HG03045 (cell line): ENCODE measurements around the gene ZDHHC8.

Source experiments
- ATAC-seq: cut with Tn5 transposase; IDR thresholded peaks from one replicate; pipeline ENCODE4 v1.9.1; 2021; ENCODE audit warnings: mild to moderate bottlenecking, moderate library complexity; ENCODE audit not compliant: unreplicated experiment

Gene ZDHHC8

GRCh38 chr22:20113551-20114310 lies 17.9 kb upstream of the ZDHHC8 start:
- ATAC-seq = no peak

DNA sequence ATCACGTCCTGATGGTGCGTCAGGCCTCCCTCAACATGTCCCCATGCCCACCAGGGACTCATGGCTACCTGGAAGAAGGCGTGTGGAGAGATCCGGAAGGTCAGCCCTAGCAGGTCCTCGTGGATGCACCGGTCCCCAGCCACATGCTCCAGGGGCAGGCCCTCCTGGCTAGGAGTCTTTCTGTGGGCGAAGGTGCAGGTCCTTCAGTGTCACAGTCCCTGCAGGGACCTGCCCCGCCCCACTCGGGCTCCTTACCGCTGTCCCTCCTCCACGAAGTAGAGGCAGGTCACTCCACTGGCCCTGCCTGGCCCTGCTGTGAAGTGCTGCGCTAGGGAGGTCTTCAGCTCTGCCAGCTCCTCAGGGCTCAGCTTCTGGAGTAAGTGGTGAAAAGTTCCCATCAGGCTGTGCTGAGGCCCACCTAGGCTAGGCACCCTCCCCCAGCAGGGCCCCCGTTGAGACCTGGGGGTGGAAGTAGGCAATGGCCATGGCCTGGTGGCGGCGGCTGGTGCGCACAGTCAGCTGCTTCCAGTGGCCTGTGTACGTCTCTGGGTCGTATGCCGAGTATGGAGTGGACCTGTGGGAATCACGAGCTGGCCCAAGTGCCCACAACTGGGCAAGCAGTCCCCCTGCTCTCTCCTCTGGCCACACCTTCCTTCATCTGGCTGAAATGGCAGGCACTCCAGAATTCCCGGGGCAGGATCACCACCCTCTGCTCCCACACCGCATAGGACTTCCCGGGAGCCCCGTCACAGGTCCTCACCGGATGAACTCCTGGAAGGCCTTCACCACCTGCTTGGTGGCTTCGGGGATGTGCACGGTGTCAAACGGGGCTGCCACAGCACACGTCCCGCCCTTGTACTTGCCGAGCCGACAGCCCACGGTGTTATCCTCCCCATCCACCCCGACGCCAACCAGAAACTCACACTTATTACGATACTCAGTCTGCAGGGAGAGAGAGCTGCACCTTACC lies 16.8 kb upstream of the ZDHHC8 start:
- no peak for ATAC-seq

DNA sequence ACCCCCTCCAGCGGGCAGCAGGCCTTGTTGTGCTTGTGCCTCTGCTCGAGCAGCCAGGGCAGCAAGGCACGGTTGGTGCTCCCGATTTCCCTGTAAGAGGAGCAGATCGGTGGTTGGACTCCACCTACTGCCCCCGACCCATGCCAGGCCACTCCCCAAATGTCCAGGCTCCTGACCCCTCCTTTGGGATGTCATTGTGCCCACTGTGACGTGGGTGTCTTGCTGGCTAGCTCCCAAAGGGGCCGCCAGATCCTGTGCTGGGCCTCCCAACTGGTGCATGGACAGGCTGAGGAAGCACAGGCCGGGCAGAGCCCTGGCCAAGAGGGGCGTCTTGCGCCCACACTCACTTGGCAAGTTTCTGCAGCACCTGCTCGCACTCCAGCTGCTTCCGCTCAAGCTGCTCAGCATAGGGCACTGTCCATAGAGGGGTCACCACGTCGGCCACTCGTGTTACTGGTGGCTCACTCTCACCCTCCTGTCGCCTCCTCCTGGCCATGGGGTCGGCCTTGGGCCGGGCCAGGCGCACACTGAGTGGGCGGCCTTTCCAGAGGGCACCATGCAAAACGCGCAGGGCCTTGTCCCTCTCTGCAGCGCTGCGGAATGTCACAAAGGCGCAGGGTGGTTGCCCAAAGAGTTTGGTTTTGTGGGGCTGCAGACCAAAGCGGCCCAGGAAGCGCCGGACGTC lies 15.8 kb upstream of the ZDHHC8 start, which contains the start of gene RANBP1:
TSS of gene RANBP1 (plus strand) at position 414 of the 685 bp plus-strand sequence. CDS start at position 495, 81 bp downstream.
- ATAC-seq = no peak

DNA sequence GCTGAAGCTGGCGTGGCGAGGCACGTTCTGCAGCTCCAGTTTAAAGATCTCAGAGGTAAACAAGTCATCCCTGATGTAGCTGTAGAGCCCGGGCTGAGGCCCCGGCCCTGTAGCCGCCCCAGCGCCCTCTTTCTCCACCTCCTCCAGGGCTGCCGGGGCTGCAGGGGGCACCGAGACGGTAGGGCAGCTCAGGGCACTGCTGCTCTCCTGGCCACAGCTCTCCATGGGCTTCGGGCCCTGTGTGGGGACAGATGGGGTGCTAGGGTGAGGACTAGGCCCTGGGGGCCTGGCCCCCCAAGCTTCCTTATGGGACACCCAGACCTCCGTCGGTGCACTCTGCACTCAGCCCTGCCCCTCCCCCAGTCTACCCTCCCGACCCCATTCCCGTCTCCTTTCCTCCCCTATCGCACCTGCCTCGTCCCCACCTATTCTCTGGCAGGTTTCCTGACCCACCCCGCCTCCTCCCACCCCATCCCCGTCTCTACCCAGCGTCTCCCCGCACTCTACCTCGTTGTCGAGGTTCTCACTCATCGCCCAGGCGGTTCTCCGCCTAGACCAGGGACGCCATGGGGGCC lies 15.1 kb upstream of the ZDHHC8 start:
- ATAC-seq = no peak

- peak; percentile 75 for ATAC-seq
Measured at GRCh38 chr22:20116951-20117632, 14.5 kb upstream of the ZDHHC8 start, which contains the start of gene TRMT2A. TRMT2A (minus strand) TSS chr22:20117226; CDS start chr22:20116906, 320 bp downstream.

GRCh38 chr22:20117633-20118299 lies 13.8 kb upstream of the ZDHHC8 start:
- peak; percentile 20 for ATAC-seq

- no peak for ATAC-seq
Measured at GRCh38 chr22:20118300-20119020, 13.1 kb upstream of the ZDHHC8 start.

DNA sequence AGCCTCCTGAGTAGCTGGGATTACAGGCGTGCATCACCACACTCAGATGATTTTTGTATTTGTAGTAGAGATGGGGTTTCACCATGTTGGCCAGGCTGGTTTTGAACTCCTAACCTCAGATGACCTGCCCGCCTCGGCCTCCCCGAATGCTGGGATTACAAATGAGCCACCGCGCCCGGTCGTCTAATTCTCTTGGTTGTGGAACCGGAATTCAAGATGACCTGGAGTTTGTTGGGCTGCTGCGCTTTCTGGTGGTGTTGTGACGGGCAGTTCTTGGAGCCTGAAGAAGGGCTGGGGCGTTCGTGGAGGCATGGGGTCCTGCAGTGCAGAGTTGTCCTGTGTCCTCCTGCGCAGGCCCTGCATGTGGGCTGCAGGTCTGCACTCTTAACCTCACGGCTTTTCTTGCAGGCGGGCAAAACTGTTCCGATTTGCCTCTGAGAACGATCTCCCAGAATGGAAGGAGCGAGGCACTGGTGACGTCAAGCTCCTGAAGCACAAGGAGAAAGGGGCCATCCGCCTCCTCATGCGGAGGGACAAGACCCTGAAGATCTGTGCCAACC lies 9.7 kb upstream of the ZDHHC8 start:
- no peak for ATAC-seq

DNA sequence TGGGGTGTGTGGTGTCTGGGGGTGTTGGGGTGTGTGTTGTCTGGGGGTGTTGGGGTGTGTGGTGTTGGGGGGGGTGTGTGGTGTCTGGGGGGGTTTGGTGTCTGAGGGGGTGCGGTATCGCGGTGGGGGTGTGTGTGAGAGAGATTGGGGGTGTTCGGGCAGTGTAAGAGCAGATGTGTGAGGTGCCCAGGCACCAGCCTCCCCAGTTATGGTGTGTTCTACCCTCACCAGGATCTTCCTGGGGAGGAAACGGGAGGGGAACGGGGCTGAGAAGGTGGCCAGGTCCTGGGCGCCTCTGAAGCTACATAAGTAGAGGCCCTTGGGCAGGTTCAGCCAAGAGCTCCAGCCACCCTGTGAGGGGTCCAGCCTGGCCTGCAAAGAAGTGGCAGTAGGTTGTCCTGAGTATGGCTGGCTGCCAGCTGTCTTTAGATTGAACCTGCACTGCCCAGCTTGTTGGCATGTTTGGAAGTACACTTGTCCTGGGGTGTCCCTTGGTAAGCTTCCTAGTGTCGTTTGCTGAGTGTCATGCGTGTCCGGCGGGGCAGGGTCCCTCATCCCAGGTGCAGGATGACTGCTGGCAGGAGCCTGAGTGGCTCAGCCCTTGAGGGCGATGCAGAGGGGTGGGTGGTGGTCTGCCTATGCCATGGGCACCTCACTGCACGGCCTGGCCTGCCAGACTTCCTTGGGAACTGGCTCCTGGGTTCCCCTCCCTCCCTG lies 8.1 kb upstream of the ZDHHC8 start:
- no peak for ATAC-seq

DNA sequence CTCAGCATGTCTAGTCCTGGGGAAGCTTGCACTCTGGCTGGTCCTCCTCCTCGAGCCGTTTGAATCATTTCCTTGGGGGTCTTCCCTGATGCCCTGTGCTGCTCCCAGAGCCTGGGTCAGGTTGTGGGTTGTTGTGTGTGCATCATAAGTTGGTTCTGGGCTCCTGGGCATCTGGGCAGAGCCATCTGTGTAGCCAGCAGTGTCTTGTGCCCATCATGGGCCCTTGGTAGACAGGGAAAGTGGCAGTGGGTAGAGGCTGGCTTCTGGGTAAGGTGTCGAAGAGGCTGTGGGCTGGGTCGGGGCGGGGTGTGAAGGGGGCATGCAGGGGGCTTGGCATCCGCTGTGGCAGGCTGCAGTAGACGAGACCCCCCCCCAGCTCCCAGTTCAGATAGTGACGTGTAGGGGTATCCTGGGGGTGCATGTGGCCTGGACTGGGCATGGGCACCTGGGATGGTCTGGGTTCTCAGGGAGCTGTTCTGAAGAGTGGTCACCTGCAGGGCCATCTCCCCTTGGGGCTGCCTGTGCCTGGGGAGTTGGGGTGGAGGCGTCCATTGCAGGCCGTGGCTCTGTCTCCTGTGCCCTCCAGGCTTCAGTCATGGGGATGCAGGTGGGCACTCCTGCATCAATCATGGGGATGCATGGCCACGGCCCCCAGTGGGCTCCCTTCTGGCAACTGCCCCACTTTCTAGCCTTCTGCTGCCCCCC lies 7.4 kb upstream of the ZDHHC8 start:
- ATAC-seq = no peak

GRCh38 chr22:20125201-20126174 lies 6.1 kb upstream of the ZDHHC8 start:
- ATAC-seq = no peak

DNA sequence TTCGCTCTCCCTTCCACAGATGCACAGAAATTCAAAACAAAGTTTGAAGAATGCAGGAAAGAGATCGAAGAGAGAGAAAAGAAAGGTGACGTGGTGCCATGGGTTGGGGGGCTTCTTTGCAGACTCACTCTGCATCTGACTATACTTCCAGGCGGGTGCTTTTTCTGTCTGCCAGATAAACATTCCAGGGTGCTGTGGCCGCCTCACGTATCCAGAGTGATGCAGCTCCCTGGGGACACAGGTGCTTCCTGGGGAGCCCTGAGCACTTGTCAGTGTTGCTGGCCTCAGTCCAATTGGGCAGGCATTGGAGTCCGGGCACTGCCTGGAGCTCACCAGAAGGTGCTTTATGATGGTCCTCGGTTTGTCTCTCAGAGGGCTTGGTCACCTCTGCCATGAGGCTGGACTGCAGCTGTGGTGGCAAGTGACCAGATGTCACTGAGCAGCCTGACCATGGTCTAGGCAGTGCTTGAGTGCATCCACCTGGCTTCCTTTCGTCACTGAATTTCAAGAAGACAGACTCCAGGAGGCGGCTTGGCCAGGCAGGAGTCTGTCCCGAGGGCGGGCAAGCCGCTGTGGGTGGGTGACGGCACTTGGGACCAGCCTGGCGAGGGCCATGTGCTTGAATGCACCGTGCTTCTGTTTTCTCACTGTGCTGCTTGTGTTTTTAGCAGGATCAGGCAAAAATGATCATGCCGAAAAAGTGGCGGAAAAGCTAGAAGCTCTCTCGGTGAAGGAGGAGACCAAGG lies 5.1 kb upstream of the ZDHHC8 start:
- no peak for ATAC-seq

DNA sequence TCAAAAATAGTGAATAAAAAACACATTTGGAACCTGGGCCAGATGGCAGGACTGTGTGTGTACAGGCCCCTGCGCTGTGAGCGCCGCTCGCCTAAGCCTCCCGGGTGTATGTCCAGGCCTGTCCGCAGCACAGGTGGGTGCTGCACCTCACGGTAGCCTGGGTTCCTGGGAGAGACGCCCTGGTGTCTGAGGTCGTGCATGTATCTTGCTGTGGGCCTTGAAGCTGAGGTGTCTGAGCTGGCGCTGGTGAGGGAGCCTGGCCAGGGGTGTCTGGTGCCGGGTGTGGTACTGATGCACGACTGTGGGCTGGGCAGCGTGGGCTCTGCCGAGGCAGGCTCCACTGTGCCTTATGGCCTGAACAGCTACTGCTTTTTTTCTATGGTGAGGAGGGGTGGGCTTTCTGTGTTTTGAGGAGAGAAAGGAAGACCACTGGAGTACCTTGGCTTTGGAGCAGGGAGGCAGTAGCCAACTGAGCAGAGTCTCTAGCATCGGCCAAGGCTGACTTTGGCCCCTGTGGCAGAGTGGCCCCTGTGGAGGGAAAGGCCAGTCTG lies 4.2 kb upstream of the ZDHHC8 start:
- ATAC-seq = no peak

DNA sequence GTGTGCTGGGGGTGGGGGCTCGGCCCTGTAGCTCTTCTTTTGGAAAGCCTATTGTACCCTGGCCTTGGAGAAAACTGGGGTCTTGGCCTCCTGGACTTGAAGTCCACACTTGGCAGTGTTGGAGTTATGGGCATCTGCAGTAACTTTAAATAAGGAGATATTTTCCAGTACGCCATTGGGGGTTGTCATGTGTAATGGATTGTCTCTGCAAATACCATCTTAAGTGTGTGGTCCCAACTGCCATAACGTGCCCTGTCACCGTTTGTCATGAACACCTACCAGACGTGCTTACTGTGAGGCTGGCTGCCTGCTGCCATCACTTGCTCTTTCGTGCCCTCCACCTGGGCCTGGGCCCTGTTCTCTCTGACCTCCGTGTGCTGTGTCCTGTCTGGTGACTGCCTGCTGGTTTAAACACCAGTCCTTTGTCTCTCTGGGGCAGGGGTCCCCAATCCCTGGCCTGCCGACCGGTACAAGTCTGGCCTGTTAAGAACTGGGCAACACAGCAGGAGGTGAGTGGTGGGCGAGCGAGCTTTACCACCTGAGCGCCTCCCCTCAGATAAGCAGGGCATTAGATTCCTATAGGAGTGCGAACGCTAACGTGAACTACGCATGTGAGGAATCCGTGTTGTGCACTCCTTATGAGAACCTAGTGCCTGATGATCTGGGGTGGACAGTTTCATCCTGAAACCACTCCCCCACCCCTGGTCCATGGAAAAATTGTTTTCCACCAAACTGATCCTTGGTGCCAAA lies 3.6 kb upstream of the ZDHHC8 start:
- no peak for ATAC-seq

GRCh38 chr22:20128619-20128901 lies 3.0 kb upstream of the ZDHHC8 start:
- ATAC-seq = no peak
